PC-3 (cell line): Measurements from ENCODE around the gene RIT2. TPM values are rescaled to one million over a fixed set of nuclear protein-coding genes. Genes with fewer than 3 reads are reported as not detected.

ENCODE experiments used
- ATAC-seq: fragments of 200-7000 bp; cut with Tn5 transposase; 2 replicates; pipeline ENCODE4 v1.9.1; 2020; ENCODE audit warnings: mild to moderate bottlenecking, moderate library complexity
- BruUV-seq: library from RNA; stranded (reverse); fragments of 400-500 nt; replicated peaks from 2 replicates; lab custom pipeline; 2021; lab: Mats Ljungman, UMichigan
- CTCF ChIA-PET: fragments of 300-600 bp; sonication (Branson Sonifier 250); formaldehyde crosslinking; loops from one replicate; lab custom pipeline; 2022; ENCODE audit warnings: antibody characterized with exemption; lab: Charles Lee
- POLR2A ChIA-PET: fragments of 300-600 bp; sonication (Branson Sonifier 250); formaldehyde crosslinking; loops from one replicate; lab custom pipeline; 2022; ENCODE audit warnings: antibody characterized with exemption; ENCODE audit not compliant: unreplicated experiment; lab: Charles Lee
- DNase-seq: peaks from one replicate; pipeline ENCODE4 v3.0.0-alpha.2; 2015
- H2AFZ ChIP-seq: fragments of 300-600 bp; sonication (generic); 2 replicates; pipeline ENCODE4 v1.6.0; 2016; ENCODE audit warnings: antibody characterized with exemption, low read length
- H3F3A ChIP-seq: fragments of 300-600 bp; sonication (generic); one replicate; pipeline ENCODE4 v1.6.0; 2017; ENCODE audit warnings: antibody characterized with exemption, low read length, control low read depth, mild to moderate bottlenecking; ENCODE audit not compliant: unreplicated experiment
- H3K27ac ChIP-seq: fragments of 300-600 bp; sonication (generic); 2 replicates; pipeline ENCODE4 v1.5.1; 2016; ENCODE audit warnings: mild to moderate bottlenecking, low read length
- H3K27me3 ChIP-seq: fragments of 300-600 bp; sonication (generic); 2 replicates; pipeline ENCODE4 v1.6.1; 2016; ENCODE audit warnings: low read length, mixed read lengths
- H3K36me3 ChIP-seq: fragments of 300-600 bp; sonication (generic); 2 replicates; pipeline ENCODE4 v1.6.1; 2016; ENCODE audit warnings: low read depth, mixed run types, low read length, mixed read lengths
- H3K4me1 ChIP-seq: fragments of 300-600 bp; sonication (generic); 2 replicates; pipeline ENCODE4 v1.5.1; 2016; ENCODE audit warnings: low read length; ENCODE audit not compliant: insufficient read depth
- H3K4me2 ChIP-seq: fragments of 300-600 bp; sonication (generic); 2 replicates; pipeline ENCODE4 v1.6.0; 2016; ENCODE audit warnings: low read length
- H3K4me3 ChIP-seq: fragments of 300-600 bp; sonication (generic); 2 replicates; pipeline ENCODE4 v1.5.1; 2016; ENCODE audit warnings: mild to moderate bottlenecking, low read length, mixed read lengths
- H3K79me2 ChIP-seq: fragments of 300-600 bp; sonication (generic); 2 replicates; pipeline ENCODE4 v1.6.1; 2017; ENCODE audit warnings: low read length, mixed read lengths
- H3K9ac ChIP-seq: fragments of 300-600 bp; sonication (generic); 2 replicates; pipeline ENCODE4 v1.6.0; 2016; ENCODE audit warnings: mild to moderate bottlenecking, low read length
- H3K9me2 ChIP-seq: fragments of 300-600 bp; sonication (generic); replicated peaks from 2 replicates; pipeline ENCODE4 v1.6.1; 2016; ENCODE audit warnings: mixed run types, low read length, mixed read lengths
- H3K9me3 ChIP-seq: fragments of 300-600 bp; sonication (generic); 2 replicates; pipeline ENCODE4 v1.6.1; 2016; ENCODE audit warnings: low read length, mixed read lengths
- H4K20me1 ChIP-seq: fragments of 300-600 bp; sonication (generic); 2 replicates; pipeline ENCODE4 v1.6.1; 2016; ENCODE audit warnings: low read length, mixed read lengths
- EZH2 ChIP-seq: fragments of 300-600 bp; sonication (generic); IDR thresholded peaks from one replicate; pipeline ENCODE4 v1.6.1; 2017; ENCODE audit warnings: antibody characterized with exemption, mild to moderate bottlenecking, low read length; ENCODE audit not compliant: unreplicated experiment
- EZH2phosphoT487 ChIP-seq: fragments of 300-600 bp; sonication (generic); IDR thresholded peaks from 2 replicates; pipeline ENCODE4 v1.6.1; 2018; ENCODE audit warnings: mild to moderate bottlenecking, antibody characterized with exemption, low read length, borderline replicate concordance
- intact Hi-C: fragments of 100-400 bp; cut with micrococcal nuclease; formaldehyde crosslinking; loops from 2 replicates; pipeline ENCODE4 v1.9.0; 2023
- total RNA-seq: library from RNA; depleted of rRNA; stranded (reverse); fragments of >200 nt; gene quantifications from 2 replicates; pipeline ENCODE4 v1.2.3, GENCODE V29; 2014
- TF ChIP-seq, protein P1 (sequence below): fragments of 300-600 bp; sonication (generic); conservative IDR thresholded peaks from 2 replicates; pipeline ENCODE4 v1.5.1; 2017; ENCODE audit warnings: antibody characterized with exemption, low read depth, mild to moderate bottlenecking, low read length

The RIT2 gene
- total RNA-seq, 1 experiment from 2014 or later = not detected

GRCh38 chr18:42956287-42956686 is 159.2 kb downstream of the RIT2 start:
- TF ChIP-seq EZH2 = no peak
- no peak for TF ChIP-seq EZH2phosphoT487
- TF ChIP-seq, protein P1, sequence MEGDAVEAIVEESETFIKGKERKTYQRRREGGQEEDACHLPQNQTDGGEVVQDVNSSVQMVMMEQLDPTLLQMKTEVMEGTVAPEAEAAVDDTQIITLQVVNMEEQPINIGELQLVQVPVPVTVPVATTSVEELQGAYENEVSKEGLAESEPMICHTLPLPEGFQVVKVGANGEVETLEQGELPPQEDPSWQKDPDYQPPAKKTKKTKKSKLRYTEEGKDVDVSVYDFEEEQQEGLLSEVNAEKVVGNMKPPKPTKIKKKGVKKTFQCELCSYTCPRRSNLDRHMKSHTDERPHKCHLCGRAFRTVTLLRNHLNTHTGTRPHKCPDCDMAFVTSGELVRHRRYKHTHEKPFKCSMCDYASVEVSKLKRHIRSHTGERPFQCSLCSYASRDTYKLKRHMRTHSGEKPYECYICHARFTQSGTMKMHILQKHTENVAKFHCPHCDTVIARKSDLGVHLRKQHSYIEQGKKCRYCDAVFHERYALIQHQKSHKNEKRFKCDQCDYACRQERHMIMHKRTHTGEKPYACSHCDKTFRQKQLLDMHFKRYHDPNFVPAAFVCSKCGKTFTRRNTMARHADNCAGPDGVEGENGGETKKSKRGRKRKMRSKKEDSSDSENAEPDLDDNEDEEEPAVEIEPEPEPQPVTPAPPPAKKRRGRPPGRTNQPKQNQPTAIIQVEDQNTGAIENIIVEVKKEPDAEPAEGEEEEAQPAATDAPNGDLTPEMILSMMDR = no peak
- Histone ChIP-seq H3K9me2 (no peaks in the 10 kb centered on the region), H3K79me2 (no peaks in the 10 kb centered on the region), H3K27me3 (no peaks in the 10 kb centered on the region), H2AFZ (no peak overlapping the region), H3K36me3 (no peaks in the 10 kb centered on the region), H4K20me1 (no peaks in the 10 kb centered on the region), H3K4me2 (no peak overlapping the region), H3K9ac (no peak overlapping the region), H3F3A (no peaks in the 10 kb centered on the region), H3K9me3 (no peaks in the 10 kb centered on the region), H3K4me1 (no peaks in the 10 kb centered on the region), H3K4me3 (no peak overlapping the region), H3K27ac (no peak overlapping the region)
- intact Hi-C loops = no loop called here
- DNase-seq (no peak), ATAC-seq (no peak)
- no TSS peak for BruUV-seq
- CTCF ChIA-PET = no interaction called here
- POLR2A ChIA-PET = no interaction called here

DNA sequence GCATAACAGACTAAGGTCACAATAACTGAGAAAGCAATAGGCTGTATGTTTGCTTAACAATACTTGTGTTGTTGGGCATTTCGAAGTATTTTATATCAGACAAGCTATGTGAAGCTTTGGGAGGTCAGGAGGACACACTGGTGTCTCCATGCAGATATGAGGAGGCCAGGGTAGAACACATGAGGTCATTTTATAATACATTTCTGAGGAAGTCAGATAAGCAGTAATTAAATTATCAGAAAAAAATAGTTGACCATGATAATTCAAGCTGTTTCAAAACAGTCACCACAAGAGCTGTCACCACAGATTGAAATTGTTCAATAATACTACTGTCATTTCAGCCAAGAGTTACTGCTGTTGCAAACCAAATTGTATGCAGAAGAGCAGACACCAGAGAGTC is 160.6 kb downstream of the RIT2 start:
- H3K4me3 ChIP-seq = no peak overlapping the region
- no TSS peak for BruUV-seq
- DNase-seq = no peak
- H3K9me2 ChIP-seq = no peaks in the 10 kb centered on the region
- intact Hi-C loops = no loop called here
- CTCF ChIA-PET = no interaction called here
- no peaks in the 10 kb centered on the region for H3K4me1 ChIP-seq
- H3K36me3 ChIP-seq = no peaks in the 10 kb centered on the region
- H2AFZ ChIP-seq = no peak overlapping the region
- POLR2A ChIA-PET = no interaction called here
- H3K79me2 ChIP-seq = no peaks in the 10 kb centered on the region
- no peak overlapping the region for H3K27ac ChIP-seq
- H4K20me1 ChIP-seq = no peaks in the 10 kb centered on the region
- no peaks in the 10 kb centered on the region for H3F3A ChIP-seq
- ATAC-seq = no peak
- no peaks in the 10 kb centered on the region for H3K27me3 ChIP-seq
- no peak overlapping the region for H3K9ac ChIP-seq
- H3K4me2 ChIP-seq = no peak overlapping the region
- TF ChIP-seq, protein P1 = no peak
- TF ChIP-seq EZH2 (no peak), EZH2phosphoT487 (no peak)
- no peaks in the 10 kb centered on the region for H3K9me3 ChIP-seq

GRCh38 chr18:42953306-42953705 is 162.2 kb downstream of the RIT2 start:
- no peak overlapping the region for H3K27ac ChIP-seq
- no peaks in the 10 kb centered on the region for H3K27me3 ChIP-seq
- H3K9me3 ChIP-seq = no peaks in the 10 kb centered on the region
- H3K4me3 ChIP-seq = no peak overlapping the region
- no peaks in the 10 kb centered on the region for H3K4me1 ChIP-seq
- H3K4me2 ChIP-seq = no peak overlapping the region
- H3F3A ChIP-seq = no peaks in the 10 kb centered on the region
- no peaks in the 10 kb centered on the region for H3K79me2 ChIP-seq
- TF ChIP-seq EZH2phosphoT487 (no peak), EZH2 (no peak)
- TF ChIP-seq, protein P1 = no peak
- DNase-seq (no peak), ATAC-seq (no peak)
- no peaks in the 10 kb centered on the region for H3K9me2 ChIP-seq
- ChIA-PET POLR2A (no interaction called here), CTCF (no interaction called here)
- intact Hi-C loops = no loop called here
- no TSS peak for BruUV-seq
- no peaks in the 10 kb centered on the region for H3K36me3 ChIP-seq
- no peak overlapping the region for H2AFZ ChIP-seq
- H3K9ac ChIP-seq = no peak overlapping the region
- H4K20me1 ChIP-seq = no peaks in the 10 kb centered on the region
